GM19035 (cell line): ENCODE measurements around the gene MEIS3.
"Not testable (repeated sequence)": the region's sequence is repeated elsewhere in the genome, so short reads cannot be mapped to it uniquely, and the experiment has no call there.

Source experiments
- ATAC-seq: cut with Tn5 transposase; IDR thresholded peaks from one replicate; pipeline ENCODE4 v1.9.1; 2021; ENCODE audit not compliant: unreplicated experiment

Gene MEIS3

DNA sequence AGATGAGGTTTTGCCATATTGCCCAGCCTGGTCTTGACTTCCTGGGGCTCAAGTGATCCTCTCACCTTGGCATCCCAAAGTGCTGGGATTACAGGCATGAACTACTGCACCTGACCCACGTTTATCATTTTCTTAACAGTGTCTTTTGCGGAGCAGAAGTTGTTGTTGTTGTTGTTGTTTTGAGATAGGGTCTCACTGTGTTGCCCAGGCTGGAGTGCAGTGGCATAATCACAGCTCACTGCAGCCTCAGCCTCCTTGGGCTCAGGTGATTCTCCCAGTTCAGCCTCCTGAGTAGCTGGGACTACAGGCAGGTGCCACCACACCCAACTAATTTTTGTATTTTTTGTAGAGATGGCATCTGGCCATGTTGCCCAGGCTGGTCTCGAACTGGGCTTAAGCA lies 31.7 kb downstream of the MEIS3 start:
- ATAC-seq, result not testable (repeated sequence)

DNA sequence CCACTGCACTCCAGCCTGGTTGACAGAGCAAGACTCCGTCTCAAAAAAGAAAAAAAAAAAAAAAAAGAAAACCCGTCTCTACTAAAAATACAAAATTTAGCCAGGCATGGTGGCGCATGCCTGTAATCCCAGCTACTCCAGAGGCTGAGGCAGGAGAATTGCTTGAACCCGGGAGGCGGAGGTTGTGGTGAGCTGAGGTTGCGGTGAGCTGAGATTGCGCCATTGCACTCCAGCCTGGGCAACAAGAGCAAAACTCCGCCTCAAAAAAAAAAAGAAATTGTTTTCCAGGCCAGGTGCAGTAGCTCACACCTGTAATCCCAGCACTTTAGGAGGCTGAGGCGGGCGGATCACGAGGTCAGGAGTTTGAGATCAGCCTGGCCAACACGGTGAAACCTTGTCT lies 32.7 kb downstream of the MEIS3 start:
- not testable (repeated sequence) for ATAC-seq

DNA sequence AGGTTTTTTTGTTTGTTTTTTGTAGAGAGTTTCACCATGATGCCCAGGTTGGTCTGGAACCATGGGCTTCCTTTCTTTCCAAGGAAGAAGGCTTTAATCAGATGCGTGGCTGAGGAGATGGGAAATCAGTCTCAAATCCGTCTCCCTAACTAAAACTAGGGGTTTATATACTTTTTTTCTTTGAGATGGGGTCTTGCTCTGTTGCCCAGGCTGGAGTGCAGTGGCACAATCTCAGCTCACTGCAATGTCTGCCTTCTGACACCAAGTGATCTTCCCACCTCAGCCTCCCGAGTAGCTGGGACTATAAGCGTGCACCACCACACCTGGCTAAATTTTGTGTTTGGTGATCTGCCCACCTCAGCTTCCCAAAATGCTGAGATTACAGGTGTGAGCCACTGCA lies 34.8 kb downstream of the MEIS3 start:
- not testable (repeated sequence) for ATAC-seq

DNA sequence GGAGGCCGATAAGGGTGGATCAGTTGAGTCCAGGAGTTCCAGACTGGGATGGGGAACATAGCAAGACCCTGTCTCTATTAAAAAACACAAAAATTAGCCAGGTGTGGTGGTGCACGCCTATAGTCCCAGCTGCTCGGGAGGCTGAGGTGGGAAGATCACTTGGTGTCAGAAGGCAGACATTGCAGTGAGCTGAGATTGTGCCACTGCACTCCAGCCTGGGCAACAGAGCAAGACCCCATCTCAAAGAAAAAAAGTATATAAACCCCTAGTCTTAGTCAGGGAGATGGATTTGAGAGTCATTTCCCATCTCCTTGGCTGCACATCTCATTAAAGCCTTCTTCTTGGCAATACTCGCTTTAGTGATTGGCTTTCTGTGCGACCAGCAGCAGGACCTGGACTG lies 35.4 kb downstream of the MEIS3 start:
- not testable (repeated sequence) for ATAC-seq

DNA sequence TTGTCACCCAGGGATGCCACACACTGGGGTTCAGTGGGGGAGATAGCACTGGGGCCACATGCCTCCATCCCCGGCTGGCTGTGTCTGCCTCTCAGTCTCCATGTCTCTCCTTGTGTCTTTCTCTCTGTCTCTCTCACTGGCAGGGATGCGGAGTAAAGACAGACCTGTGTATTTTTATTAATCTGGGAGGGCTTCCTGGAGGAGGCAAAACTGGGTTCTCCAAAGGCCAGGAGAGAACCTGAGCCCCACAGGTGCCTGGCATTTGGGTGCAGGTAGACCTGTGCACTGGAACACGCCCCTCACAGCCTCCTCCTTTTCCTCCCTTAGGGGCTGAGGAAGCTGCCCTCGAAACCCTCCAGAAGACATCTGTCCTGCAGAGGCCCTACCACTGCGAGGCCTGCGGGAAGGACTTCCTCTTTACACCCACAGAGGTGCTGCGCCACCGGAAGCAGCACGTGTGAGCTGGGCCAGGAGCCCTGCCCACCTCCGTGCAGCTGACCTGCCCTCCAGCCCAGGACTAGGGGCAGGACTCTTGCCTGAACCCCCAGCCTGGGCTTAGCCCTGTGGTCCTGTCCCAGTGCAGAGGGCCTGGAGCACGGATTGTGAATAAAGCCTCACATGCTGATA lies 37.6 kb downstream of the MEIS3 start:
- ATAC-seq, result no peak

DNA sequence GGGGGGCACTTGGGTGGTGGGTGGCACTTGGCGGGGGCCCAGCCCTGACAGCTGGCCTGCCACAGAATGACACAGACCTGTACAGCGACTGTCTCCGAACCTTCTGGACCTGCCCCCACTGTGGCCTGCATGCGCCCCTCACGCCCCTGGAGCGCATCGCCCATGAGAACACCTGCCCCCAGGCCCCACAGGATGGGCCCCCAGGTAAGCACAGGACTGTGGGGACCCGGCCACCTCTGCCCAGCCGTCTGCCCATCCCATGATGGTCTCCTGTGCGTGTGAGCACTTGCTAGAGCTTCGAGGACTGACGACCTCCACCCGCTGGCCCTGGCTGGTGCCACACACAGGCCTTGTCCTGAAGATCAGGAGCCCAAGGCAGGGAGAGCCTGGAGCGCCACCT lies 38.2 kb downstream of the MEIS3 start:
- no peak for ATAC-seq

DNA sequence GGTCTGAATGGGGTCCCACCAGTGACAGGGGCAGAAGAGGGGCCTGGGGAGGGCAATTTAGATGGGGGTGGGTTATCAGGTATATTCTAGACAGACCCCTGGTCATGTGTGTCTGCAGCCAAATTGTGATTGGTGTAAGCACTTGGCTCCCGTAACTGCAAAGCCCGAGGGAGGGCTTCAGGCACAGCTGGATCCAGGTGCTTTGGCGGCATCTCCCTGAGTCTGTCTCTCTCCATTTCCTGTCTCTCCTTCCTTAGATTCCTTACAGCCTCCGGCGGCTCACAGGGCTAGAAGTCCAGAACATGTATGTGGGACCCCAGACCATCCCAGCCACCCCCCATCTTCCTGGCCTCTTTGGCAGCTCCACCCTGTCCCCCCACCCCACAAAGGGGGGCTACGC lies 38.8 kb downstream of the MEIS3 start:
- ATAC-seq, result no peak

DNA sequence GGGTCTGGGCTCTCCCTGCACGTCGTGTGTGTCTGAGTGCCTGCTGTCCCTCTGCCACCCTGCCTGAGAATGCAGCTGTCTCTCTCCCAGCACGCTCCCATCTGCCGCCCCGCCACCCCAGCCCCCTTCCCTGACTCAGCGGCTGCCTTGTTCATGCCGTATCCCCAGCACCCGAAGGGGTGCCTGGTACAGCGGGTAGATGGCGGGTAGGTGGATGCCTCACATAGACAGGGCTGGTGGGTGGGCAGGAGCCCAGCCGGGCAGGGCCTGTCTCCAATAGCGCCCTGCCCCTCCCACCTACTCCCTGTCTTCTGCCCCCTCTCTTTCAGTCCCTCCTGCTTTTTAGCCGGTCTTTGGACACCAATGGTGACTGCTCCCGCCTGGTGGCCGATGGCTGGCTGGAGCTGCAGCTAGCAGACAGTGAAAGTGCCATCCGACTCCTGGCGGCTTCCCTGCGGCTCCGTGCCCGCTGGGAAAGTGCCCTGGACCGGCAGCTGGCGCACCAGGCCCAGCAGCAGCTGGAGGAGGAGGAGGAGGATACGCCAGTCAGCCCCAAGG lies 39.9 kb downstream of the MEIS3 start:
- ATAC-seq, result no peak

DNA sequence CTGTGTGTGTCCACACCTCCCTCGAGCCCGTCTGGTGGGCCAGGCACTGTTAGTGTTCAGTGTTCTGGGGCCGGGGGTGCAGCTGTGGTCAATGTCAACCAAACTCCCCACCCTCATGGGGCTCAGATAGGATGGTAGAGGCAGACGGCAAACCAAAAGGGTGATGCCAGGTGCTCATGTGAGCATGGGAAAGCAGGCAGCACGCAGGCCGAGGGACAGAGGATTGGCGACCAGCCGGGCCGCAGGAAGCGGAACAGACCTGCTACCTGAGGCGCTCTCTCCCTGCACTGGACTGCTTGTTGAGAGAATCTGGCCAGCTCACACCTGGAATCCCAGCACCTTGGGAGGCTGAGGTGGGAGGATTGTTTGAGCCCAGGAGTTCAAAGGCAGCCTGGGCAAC lies 41.1 kb downstream of the MEIS3 start:
- ATAC-seq, result no peak

DNA sequence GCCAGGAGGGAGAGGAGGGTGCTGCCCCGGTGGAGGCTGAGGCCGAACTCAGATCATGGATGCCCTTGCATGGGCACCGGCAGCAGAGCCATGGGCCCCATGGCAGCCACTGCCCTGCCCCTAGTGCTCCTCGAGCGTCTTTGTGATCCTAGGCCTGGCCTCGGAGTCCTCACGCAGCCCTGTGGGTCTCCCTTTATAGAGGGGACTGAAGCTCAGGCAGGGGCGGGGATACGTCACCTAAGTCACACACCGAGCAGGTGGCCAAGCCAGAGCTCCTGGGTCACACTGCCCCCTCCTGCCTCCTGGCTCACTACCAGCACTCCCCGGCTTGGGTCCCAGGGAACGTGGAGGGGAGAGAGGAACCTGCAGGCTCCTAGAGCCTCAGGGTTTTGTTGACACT lies 41.5 kb downstream of the MEIS3 start:
- ATAC-seq, result no peak

DNA sequence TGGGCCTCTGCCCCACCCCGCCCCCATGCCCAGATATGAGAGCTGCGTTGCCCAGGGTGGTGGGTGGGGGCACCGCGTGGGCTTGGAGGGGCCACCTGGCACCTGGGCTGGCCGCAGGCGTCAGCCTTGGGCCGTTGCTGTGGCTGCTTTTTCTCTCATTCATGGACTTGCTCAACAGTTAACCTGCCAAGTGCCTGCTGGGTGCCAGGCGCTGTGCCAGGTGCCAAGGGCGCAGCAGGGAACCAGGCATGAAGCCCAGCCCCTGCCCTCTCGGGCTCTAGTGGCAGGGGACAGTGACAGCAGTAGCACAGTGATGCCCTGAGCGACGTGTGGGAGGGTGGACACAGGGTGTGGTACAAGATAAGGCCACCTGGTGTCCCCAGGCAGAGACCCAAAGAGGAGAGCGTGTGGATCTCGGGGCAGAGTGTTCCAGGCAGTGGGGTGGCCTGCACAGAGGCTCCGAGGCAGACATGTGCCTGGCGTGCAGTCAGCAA lies 42.1 kb downstream of the MEIS3 start:
- ATAC-seq, result no peak

DNA sequence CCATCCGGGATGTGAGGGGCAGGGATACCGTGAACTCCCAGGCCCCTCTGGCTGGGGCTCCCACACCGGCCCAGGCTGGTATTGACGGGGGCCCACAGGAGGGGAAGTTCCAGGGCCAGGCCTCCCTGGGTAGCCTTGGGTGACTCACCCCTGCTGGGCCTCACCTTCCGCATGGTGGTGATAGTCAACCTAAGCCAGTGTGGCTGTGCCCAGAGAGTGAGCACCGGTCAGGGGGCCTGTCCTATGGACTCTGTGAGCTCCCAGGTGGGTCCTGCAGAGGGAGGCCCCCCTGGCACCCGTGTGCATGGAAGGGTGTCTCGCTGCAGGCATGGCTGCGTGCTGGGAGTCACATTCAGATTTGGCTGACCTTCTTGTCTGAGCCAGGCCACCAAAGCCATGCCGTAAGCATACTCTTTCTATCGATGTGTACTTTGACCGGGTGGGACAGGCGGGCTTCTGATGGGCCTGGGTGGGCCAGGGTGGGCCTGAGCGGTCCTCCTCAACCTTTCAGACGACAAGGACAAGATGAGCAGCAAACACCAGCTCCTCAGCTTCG lies 42.7 kb downstream of the MEIS3 start:
- no peak for ATAC-seq

DNA sequence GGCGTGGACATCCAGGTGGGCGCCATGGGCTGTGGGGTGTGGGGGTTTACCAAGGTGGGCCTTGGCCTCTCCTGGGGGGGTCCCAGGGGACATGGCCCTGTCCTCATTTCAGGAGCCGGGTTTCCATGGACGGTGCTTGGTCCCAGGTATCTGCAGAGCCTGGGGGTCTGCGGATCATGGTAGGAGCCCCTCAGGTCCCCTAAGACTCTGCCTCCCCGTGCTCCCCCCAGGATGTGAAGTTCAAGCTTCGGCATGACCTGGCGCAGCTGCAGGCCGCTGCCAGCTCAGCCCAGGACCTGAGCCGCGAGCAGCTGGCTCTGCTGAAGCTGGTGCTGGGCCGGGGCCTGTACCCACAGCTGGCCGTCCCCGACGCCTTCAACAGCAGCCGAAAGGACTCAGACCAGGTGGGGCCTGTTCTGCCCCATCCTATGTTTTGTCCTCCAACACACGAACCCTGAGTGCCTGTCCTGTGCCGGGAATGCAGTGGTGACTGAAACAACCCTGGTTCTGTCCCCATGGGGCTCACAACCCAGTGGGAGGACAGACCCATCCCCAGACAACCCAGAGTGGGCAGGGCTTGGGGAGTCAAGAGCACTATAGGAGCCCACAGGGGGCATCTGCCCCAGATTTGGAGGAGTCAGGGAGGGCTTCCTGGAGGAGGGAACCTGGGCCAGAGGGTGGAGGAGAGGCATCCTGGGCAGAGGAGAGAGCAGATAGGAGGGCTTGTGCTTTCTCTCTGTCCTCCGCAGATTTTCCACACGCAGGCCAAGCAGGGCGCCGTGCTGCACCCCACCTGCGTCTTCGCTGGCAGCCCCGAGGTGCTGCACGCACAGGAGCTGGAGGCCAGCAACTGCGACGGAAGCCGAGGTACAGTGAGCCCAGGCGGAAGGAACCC lies 43.4 kb downstream of the MEIS3 start:
- no peak for ATAC-seq

DNA sequence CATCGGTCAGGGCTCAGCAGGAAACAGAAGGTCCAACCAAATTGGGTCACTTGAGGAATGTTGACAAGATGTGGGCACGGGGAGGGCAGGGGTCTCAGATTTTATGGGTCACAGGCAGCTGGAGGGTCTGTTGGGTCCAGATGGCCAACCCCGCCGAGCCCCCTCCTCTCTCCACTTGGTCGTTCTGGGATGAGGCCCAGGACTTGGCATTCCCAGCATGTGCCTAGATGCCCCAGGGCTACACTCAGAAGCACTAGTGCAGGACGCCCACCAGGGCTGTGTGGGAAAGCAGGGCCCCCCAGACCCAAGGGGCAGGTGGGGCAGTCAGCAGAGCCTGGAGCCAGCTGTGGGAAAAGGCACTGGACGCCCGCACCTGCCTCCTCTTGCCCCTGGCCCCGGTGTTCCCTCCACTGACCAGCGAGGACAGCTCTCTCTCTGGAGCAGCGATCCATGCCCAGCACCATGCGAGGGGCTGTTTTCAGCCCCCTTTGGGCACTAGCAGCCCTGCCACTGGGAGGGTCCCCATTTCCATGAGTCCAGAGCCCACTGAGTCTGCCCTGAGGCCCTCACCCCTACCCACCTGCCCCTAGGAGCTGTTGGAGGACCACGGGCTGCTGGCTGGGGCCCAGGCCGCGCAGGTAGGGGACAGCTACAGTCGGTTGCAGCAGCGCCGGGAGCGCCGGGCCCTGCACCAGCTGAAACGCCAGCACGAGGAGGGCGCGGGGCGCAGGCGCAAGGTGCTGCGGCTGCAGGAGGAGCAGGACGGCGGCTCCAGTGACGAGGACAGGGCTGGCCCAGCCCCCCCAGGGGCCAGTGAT lies 44.2 kb downstream of the MEIS3 start:
- no peak for ATAC-seq

DNA sequence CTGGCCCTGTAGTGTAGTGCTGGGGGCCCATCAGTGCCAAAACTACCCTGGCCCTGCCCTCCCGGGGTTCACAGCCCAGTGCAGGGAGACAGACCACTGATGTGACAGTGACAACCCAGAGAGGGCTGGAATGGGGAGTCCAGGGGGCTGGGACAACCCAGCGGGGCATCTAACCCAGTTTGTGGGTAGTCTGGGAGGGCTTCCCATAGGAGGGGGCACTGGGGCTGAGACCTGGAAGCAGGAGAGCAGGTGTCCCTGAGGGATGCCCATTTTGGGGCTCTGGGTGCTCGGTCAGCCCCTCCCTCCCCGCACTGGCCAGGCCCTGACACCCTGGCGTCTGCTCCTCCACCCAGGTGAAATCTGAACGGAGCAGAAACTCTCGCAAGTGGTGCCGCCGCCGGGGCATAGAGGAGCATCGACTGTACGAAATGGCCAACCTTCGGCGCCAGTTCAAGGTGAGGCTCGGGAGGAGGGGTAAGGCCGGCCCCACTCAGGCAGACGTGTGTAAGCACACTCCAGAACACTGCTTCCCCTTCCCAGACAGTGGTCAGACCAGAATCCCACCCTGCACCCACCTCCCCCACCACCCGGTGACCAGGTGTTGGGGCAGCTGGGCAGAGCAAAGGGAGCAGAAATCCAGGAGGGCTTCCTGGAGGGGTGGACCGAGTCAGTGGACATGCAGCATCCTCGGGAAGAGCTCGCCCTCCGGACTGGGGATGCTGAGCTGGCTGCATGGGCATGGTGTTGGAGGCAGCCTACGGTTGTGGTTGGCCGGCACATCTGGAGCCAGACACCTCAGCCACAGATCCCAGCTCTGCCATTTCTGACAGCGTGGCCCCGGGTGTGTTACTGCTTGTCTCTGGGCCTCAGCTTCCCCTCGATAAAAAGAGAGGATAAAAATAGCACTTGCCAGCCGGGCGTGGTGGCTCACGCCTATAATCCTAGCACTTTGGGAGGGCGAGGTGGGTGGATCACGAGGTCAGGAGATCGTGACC lies 45.8 kb downstream of the MEIS3 start:
- ATAC-seq, result no peak

DNA sequence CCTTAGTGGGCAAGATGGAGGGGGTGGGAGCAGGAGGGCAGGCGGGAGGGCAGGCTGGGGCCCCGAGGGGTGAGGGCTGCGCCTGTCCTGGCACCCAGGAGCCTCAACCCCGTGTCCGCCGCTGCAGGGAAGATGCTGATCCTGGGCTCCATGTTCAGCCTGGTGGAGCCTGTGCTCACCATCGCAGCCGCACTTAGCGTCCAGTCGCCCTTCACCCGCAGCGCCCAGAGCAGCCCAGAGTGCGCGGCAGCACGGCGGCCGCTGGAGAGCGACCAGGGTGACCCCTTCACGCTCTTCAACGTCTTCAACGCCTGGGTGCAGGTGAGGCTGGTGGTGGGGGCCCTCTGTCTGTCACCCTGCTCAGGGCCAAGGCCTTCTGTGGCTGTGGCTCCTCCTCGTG lies 46.7 kb downstream of the MEIS3 start:
- ATAC-seq, result no peak

DNA sequence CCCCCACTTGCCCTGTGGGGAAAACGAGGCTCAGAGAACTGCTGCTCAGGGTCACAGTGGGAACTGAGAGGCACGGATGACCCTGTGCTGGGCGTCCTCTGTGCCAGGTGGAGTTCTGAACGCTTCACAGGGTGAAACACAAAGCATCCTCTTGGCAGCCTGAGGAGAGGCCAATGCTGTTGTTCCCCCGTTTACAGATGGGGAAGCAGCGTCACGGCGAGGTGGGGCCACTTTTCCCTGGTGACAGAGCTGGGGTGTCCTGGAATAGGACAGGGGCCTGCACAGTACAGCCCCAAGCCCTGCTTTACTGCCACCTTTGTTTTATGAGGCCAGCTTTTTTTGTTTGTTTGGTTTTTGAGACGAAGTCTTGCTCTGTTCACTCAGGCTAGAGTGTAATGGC lies 48.1 kb downstream of the MEIS3 start:
- ATAC-seq, result no peak

DNA sequence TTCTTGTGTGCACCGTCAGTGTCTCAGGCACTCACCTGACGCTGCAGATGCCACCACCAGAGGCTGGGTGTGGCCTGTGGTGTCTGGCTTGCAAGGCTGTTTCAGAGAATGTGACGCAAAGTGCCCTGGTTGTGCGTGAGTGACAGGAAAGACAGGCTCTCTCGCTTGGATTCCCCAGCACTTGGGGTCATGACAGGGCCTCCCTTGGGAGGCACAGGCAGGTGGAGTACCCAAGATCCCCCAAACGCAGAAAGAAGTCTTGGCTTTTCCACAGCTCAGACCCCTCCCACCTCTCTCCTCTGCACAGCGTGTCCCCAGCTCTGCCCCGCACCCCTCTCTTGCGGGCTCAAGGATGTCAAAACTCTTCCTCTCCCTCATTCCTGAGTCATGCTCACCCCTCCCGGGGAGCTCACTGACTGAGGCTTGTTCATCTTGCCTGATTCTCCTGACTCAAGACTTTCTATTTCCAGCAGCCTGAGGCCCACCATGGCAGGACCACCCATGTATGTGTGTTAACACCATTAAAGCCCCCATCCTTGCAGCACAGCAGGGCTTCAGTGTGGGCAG lies 49.2 kb downstream of the MEIS3 start:
- no peak for ATAC-seq

DNA sequence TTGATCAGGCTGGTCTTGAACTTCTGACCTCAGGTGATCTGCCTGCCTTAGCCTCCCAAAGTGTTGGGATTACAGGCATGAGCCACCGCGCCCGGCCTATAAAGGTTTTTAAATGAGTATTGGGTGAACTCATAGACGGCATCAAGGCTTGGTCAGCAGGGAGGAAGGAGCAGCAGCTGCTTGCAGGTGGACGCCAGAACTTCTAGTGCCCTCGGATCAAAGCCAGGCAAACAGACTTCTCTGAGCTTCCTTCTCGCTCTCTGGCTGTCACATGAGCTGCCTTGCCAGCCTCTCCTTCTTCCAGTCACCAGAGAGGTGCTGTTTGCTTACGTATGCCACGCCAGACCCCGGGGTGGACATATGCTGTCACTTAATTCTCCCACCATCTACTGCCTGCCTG lies 53.9 kb downstream of the MEIS3 start:
- ATAC-seq, result not testable (repeated sequence)
